Measurements from ENCODE around the gene PJA2. TPM values are rescaled to one million over a fixed set of nuclear protein-coding genes. Genes with fewer than 3 reads are reported as not detected.

Gene PJA2, protein sequence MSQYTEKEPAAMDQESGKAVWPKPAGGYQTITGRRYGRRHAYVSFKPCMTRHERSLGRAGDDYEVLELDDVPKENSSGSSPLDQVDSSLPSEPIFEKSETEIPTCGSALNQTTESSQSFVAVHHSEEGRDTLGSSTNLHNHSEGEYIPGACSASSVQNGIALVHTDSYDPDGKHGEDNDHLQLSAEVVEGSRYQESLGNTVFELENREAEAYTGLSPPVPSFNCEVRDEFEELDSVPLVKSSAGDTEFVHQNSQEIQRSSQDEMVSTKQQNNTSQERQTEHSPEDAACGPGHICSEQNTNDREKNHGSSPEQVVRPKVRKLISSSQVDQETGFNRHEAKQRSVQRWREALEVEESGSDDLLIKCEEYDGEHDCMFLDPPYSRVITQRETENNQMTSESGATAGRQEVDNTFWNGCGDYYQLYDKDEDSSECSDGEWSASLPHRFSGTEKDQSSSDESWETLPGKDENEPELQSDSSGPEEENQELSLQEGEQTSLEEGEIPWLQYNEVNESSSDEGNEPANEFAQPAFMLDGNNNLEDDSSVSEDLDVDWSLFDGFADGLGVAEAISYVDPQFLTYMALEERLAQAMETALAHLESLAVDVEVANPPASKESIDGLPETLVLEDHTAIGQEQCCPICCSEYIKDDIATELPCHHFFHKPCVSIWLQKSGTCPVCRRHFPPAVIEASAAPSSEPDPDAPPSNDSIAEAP
- total RNA-seq (2022; extraction: Qiagen RNA extraction), result 13.0 to 22.0 TPM (median 17.3 TPM) in 5 replicates

GRCh38 chr5:109409844-109410388 lies at the start of gene PJA2:
Gene PJA2 (minus strand): TSS chr5:109409974. CDS start chr5:109383433, 26,541 bp downstream.

